Right lobe of liver (tissue), 4 donors: ENCODE data around the gene TGM4.

ENCODE experiments used
- POLR2A ChIP-seq: fragments of 450-650 bp; IDR thresholded peaks from one replicate; pipeline ENCODE4 v1.6.1; 2017; ENCODE audit warnings: antibody characterized with exemption, mild to moderate bottlenecking
- TF ChIP-seq, protein P1 (sequence below), 4 donors: fragments of 200-600 bp in 3 of 4; fragments of 450-650 bp in 1 of 4; IDR thresholded peaks; one replicate each; pipeline versions ENCODE4 v1.5.1 to v1.8.0; 2016 to 2022; ENCODE audit warnings: antibody characterized with exemption in 4 of 4, mild to moderate bottlenecking in 2 of 4
- donor health status: DM: no; HTN: no; CAD: no.
- donor health status: DM: no; HTN: no; CAD: no.
- donor health status: DM: no; HTN: yes; CAD: no.

DNA sequence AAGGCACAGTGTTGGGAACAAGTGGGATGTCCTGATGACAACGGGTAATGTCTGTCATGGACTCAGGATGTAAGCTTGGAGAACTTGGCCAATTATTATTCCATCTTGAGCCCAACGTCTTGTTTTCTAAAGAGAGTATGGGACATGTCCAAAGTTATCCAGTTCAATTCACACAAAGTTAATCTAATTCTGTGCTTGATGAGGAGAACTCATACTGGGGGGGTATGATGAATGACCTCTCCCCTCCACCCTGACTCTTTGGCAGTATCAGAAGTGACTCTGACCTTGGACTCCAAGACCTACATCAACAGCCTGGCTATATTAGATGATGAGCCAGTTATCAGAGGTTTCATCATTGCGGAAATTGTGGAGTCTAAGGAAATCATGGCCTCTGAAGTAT, 36.3 kb downstream of the TGM4 start:
- no peak for TF ChIP-seq POLR2A
- TF ChIP-seq, protein P1, sequence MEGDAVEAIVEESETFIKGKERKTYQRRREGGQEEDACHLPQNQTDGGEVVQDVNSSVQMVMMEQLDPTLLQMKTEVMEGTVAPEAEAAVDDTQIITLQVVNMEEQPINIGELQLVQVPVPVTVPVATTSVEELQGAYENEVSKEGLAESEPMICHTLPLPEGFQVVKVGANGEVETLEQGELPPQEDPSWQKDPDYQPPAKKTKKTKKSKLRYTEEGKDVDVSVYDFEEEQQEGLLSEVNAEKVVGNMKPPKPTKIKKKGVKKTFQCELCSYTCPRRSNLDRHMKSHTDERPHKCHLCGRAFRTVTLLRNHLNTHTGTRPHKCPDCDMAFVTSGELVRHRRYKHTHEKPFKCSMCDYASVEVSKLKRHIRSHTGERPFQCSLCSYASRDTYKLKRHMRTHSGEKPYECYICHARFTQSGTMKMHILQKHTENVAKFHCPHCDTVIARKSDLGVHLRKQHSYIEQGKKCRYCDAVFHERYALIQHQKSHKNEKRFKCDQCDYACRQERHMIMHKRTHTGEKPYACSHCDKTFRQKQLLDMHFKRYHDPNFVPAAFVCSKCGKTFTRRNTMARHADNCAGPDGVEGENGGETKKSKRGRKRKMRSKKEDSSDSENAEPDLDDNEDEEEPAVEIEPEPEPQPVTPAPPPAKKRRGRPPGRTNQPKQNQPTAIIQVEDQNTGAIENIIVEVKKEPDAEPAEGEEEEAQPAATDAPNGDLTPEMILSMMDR (IDR thresholded peaks at IDR 0.05), result no peak
